Liver (tissue), 3 donors: ENCODE data around the gene SLC26A9.

Source experiments
- CTCF ChIP-seq: fragments of 150-350 bp; IDR thresholded peaks from 2 replicates; pipeline ENCODE4 v1.5.1; 2017; ENCODE audit warnings: improper control_type of control experiment, low read depth, low read length; ENCODE audit not compliant: missing input control
- MAX ChIP-seq: IDR thresholded peaks from 2 replicates; pipeline ENCODE4 v1.6.1; 2016; ENCODE audit warnings: antibody characterized with exemption
- RAD21 ChIP-seq, 2 donors: IDR thresholded peaks; 2 replicates each; pipeline ENCODE4 v1.6.1; 2016; ENCODE audit warnings: antibody characterized with exemption in 2 of 2, mild to moderate bottlenecking in 2 of 2
- REST ChIP-seq: IDR thresholded peaks from 2 replicates; pipeline ENCODE4 v1.6.1; 2016; ENCODE audit warnings: antibody characterized with exemption, mild to moderate bottlenecking
- SP1 ChIP-seq: IDR thresholded peaks from 2 replicates; pipeline ENCODE4 v1.6.1; 2018; ENCODE audit warnings: antibody characterized with exemption, mild to moderate bottlenecking
- TAF1 ChIP-seq: conservative IDR thresholded peaks from 2 replicates; pipeline ENCODE4 v1.6.1; 2016; ENCODE audit warnings: antibody characterized with exemption, mild to moderate bottlenecking
- donor health status: healthy.
- donor health status: healthy.

DNA sequence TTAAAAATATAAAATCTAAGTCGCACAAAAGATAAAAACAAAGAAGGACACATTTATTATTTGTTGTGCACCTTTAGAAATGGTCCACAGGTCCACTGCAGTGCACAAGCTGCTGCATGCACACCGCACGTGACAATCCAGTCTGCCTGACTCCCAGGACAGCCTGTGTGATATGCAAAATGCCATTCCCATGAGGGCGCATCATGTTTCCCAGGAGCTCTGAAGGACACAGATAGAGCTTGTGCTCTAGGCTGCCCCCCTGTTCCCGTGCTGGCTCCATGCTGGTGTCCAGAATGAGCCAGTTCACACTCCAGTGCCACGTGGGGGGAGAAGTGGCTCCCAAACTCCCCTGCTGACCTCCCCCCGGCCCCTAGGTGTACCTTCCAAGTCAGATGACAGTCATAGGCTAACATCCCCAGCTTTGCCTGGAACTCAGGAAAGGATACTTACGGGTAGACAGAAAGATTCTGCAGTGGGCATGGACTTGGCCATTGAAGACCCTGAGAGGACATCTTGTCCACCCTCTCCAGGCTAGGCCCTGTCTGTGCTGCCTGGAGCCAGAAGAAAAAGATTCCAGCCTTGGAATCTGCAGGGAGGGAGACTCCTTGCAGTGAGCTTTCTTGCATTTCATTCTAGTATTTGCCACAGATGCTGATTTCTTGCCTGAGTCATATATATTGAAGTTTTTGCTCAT lies 33.6 kb upstream of the SLC26A9 start:
- TF ChIP-seq SP1 (no peak), CTCF (no peak), TAF1 (no peak), MAX (no peak), REST (no peak), RAD21 (IDR thresholded peaks at IDR 0.05) (no peak)
